GM19372 (cell line): ENCODE results near the gene COL27A1.
A peak's percentile ranks its signal among the peaks of the same experiment; 100 is the strongest.
"Not testable (repeated sequence)": the region's sequence is repeated elsewhere in the genome, so short reads cannot be mapped to it uniquely, and the experiment has no call there.

ENCODE experiments used
- ATAC-seq: cut with Tn5 transposase; IDR thresholded peaks from one replicate; pipeline ENCODE4 v1.9.1; 2021; ENCODE audit warnings: mild to moderate bottlenecking, low read depth, moderate library complexity; ENCODE audit not compliant: unreplicated experiment

Gene COL27A1

DNA sequence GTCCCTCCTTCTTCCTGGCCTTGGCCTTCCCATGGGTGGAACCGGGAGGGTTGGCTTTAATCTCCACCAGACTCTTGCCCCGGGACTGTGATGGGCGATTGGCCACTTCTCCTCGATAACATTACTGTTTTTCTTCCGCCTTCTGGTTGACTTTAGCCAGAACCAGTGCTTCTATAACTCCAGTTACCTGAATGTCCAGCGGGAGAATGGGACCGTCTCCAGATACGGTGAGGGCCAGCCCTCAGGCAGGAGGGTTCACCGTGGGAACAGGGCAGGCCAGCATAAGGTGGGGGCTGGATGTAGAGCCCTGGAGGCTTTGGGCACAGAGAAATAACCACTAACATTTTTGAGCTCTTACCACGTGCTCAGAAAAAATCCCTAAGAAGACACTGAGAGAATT, 175.3 kb downstream of the COL27A1 start:
- ATAC-seq: no peak

DNA sequence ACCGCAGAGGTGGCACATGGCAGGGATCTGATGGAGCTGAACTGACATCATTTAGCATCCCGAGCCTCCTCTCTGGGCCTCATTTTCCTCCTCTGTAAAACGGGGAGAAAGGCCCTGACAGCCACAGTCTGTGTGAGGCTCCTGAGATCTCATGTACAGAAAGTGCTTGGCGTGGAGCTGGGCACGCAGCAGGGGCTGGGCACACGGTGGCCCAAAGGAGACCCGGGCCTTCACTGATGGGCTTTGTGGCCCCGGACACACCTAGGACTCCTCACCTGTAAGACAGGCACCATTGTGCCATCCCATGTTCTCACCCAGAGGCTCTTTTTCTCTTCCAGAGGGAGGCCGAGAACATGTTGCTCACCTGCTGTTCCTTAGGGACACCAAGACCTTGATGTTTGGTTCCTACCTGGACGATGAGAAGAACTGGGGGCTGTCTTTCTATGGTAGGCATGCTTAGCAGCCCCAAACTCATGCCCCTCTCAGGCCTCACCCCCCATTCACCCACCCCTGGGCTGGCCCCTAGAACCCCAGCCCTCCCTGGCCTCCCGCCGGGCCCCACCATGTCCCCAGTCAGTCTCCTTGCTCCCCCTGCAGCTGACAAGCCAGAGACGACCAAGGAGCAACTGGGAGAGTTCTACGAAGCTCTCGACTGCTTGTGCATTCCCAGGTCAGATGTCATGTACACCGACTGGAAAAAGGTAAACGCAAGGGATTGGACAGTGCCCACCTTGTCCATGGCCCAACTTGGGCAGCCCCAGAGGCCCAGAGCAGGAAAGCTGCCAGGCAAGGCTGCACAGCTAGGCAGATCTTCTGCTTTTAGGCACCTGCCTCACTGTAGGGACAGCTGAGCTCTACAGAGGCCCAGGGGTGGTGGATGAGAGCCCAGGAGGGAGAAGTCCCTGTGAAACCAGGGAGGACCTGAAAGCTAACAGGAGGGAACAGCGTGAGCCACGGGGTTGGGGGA, 176.2 kb downstream of the COL27A1 start:
- not testable (repeated sequence) for ATAC-seq

DNA sequence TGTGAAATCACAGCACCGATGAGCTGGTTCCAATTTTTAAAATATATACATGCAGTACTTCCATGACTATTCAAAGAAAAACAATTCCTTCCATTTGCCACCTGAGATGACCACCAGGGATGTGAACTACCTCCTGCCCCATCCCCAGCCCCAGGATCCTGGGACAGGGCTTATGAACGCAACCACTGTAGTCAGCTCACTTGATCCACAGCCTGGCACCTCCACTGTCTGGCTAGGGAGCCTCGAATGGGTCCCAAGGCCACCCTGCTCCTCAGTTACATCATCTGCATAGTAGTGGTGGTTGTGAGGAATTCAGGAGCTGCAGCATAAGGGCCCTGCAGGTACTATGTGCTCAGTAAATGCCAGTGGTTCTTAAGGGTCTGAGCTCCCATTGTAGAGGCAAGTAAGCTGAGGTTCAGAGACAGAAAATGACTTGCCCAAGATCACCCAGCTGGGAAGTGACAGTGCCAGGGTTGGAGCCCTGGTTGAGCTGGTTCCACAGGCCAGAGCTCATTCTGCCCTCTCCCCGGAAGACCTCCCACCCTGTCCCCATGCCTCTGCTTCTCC, 177.2 kb downstream of the COL27A1 start:
- not testable (repeated sequence) for ATAC-seq

DNA sequence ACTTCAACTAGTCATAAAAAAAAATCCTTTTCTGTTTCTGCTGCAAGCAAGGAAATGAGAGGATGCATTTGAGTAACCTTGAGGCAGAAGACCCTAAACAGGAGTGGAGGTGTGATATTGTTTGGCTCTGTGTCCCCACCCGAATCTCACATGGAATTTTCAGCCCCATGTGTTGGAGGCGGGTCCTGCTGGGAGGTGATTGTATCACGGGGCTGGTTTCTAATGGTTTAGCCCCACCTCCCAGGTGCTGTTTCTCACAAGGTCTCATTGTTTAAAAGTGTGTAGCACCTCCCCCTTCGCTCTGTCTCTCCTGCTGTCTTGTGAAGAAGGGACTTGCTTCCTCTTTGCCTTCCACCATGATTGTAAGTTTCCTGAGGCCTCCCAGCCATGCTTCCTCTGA, 178.4 kb downstream of the COL27A1 start:
- ATAC-seq: not testable (repeated sequence)

- no peak for ATAC-seq
Observed at GRCh38 chr9:114334490-114334889, 179.2 kb downstream of the COL27A1 start.

DNA sequence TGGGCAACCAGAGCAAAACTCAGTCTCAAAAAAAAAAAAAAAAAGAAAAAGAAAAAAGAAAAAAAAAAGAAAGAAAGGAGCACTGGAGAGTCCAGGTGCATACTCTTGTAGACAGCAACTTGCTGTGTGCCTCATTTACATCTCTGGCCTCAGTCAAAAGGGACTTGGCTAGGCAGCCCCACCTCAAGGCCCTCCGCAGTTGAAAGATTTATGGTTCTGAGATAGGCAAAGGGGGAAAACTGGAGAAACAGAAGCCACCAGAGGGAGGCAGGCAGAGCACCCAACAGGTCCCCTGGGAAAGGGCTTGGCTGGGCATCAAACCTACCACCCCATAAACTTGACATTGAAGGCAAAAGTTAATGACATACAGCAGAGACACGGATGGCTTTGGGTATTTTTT, 180.4 kb downstream of the COL27A1 start:
- ATAC-seq: no peak

DNA sequence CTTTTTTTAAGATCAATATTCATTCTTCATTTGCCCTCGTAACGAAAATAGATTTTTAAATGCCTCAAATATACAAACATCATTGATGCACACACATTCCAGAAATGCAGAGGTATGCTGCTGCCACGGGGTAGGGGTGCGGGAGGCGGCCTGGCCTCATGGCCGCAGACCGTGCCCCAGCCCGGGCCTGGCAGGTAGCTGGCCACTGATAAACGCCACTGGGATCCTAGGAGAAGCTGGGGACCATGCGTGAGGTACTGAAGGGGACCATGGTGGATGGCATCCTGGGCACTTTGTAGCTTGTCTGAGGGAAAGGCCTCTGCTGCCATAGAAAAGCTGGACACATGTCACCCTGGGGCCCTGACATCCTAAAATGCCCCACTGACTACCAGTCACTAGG, 180.8 kb downstream of the COL27A1 start:
- ATAC-seq: no peak

DNA sequence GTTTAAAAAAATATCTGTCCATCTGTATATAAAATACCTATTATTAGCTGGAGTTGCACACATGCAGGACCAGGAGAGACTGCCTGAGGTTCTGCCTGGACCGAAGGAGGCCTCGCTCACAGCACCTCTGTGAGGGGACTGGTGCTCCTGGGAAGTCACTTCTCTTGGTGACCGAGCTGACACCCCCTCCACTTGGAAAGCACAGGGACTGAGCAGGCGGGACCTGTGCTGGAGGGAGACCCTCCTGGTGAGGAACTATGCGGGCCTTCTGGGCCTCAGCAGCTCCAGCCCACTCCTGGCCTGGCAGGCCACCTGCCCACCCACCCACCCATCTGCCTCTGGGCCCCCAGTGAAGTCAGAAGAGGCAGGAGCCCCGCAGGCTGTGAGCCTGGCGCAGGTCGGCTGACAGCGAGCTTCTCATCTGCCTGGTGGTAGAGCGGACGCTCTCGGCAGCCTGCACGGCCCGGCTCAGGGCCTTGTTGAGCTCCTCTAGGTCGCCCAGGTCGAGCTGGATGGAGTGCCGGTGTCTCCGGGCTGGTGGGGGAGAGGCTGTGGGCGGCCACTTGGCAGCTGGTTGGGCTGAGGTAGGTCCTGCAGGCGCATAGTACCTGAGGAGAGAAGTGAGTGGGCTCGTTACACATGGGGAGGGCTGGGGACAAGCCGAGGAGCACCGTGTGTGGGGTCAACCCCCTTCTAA, 181.5 kb downstream of the COL27A1 start:
- ATAC-seq: no peak

- ATAC-seq: no peak
Observed at GRCh38 chr9:114338187-114338586, 182.8 kb downstream of the COL27A1 start.

DNA sequence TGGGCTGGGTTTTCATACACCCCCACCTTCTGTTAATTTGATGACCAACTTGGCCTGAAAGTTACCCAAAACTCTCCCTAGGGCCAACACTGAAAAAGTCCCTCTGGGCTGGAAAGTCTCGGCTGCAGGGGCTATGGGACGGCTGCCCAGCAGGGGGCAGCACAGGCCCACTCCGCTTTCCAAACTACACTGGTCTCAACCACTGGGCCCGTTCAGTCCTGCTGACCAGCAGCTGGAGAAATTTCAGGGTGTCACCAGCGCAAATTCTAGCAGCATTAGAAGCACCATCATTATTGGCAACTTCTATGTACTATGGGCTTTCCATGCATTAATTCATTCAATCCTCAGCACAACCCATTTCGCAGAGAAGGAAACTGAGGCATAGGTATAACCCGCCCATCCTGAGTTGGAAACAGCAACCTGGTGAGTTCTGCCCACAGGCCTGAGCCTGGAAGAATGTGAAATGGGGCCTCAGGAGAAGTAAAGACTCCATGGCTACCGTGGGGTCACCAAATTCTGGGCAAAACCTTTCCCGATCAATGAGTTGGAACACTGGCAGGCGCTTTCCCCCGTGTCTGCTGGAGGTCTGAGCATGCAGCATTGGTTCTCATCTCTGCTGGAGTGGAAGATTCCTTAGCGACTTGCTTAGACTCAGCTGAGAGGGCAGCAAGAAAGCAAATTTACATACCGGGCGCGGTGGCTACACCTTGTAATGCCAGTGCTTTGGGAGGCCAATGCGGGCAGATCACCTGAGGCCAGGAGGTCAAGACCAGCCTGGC, 184.0 kb downstream of the COL27A1 start:
- peak; percentile 54 for ATAC-seq

- no peak for ATAC-seq
Observed at GRCh38 chr9:114341152-114341830, 186.0 kb downstream of the COL27A1 start.

- no peak for ATAC-seq
Observed at GRCh38 chr9:114341991-114342390, 186.7 kb downstream of the COL27A1 start.

DNA sequence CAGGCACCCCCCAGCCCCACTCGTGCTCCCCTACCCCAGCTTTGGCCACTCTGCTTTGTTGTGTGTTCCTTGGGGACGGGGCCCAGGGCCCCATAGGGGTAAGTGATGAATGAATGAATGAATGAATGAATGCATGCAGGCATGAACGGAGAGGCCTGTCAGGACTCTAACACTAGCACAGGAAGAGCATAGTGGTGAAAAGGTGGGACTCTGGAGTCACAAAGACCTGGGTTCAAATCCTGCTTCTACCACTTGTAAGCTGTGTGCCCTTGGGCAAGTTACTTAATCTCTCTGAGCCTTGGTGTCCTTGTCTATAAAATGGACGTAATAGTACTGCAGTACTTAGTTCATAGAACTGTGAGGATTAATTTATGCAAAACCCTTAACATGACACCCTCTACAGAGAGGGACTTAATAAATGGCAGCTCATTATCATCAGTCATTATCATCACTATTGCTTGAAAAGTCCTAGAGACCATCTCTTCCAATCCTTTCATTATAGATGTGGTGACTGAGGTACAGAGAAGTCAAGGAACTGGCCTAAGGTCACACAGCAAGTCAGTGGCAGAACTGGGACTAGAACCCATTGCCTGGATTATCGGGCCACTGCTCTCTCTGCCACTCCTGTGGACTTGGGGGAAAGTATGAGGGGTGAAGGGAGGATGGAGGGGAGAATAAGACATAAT, 187.6 kb downstream of the COL27A1 start:
- ATAC-seq: no peak

DNA sequence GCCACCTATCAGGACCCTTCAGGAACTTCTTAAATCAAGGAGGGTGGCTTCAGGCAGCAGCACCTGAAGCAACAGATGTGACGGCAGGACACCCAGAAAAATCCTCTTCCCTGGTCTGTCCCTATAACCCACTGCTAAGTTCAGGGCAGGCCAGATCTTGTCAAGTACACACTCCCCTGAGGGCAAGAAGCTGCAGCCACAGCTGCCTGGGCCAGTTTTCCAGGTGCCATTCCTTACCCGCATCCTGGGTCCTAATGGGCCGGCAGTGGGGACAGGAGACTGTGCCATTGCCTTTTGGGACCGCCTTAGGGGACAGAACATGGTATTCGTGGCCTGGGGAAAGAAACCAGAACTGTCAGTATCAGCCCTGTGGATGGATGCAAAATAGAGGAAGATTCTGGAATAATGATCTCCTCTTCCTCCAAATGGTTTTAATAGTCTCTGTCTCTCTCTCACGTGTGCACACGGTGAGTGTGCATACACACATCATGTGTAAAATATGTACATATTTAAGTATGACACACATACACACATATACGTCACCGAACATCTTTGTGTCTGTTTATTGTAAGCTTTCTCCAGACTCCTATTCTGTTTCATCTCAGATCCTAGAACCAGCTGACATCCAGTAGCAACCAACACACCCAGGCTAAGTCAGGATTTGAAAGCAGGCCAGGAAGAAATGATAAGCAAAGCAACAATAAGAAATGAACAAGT, 188.3 kb downstream of the COL27A1 start:
- ATAC-seq: no peak

DNA sequence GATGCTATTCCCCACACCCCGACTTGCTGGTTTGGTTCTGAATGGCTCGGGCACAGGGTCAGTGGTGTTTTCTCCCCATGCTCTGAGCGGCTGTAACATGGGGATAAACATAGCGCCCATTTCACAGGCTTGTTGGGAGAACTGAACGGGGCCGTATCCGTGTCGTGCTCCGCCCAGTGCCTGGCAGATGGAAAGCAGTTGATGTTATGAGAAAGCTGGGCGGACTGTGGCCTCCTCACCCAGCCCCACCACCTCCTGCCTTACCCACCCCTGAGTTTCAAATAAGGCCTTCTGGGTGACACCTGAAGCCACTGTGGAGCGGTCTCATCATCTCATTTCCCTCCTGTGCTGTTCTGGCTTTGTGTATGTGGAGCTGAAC, 188.8 kb downstream of the COL27A1 start:
- no peak for ATAC-seq

GRCh38 chr9:114344692-114345091, 189.4 kb downstream of the COL27A1 start:
- no peak for ATAC-seq

DNA sequence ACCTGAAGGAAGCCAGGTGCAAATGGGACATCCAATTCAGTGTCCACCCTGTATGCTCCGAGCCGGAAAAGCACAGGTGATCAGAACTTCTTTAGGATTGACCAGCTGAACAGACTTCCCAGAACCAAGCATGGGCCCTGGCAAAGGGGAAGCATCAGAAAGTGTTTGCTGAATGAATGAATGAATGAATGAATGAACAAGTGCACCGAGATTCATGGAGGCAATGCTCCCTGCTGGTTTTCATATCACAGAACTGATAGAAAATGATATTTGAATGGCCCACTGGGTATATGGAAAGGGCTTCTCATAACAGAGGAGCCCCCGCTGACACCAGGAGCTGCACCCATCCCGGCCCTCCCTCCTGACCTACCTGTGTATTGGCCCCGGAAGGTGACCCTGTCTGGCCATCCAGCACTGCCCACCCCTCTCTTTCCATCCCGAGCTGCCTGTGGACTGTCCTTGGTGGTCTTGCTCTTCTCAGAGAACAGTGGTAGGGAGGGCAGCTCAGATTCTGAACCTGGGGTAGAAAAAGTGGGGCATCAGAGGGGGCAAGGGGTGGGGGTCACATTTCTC, 190.2 kb downstream of the COL27A1 start:
- ATAC-seq: no peak

GRCh38 chr9:114346146-114346545, 190.8 kb downstream of the COL27A1 start:
- no peak for ATAC-seq

DNA sequence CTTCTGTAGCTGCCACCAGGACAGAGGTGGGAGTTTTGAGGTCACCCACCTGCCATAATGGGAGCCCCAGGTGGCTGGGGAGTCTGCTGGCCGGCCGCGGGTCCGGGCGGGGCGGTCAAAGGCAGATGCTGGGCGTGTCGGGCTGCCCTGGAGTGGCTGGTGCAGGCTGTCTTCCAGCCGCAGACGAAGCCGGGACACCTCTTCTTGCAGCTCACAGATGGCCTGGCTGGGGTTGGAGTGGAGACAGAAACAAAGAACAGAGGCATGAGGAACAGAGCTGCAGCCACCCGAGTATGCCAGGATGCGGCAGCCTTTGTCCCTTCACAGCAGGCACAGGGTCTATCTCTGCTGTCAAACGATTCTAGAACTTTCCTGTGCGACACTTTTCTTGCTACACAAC, 192.3 kb downstream of the COL27A1 start:
- no peak for ATAC-seq
